CD14-positive monocyte (primary cell): ENCODE results near the gene TSHZ1. TPM values are rescaled to one million over a fixed set of nuclear protein-coding genes. Genes with fewer than 3 reads are reported as not detected.

ENCODE experiments used
- DNase-seq, 3 donors: peaks; one replicate each; pipeline ENCODE4 v3.0.0-alpha.2; 2011 to 2022
- H2AFZ ChIP-seq: 2 replicates; pipeline ENCODE4 v1.6.0; 2012; ENCODE audit warnings: mild to moderate bottlenecking, low read depth, low read length, inconsistent platforms; ENCODE audit not compliant: insufficient read depth, poor library complexity, severe bottlenecking
- H3K27ac ChIP-seq, 2 donors: 1 replicate in 1 of 2; 2 replicates in 1 of 2; pipeline ENCODE4 v1.5.1; 2012 to 2013; ENCODE audit warnings: low read length in 2 of 2, control low read depth in 1 of 2, inconsistent platforms in 1 of 2, low read depth in 1 of 2, mild to moderate bottlenecking in 1 of 2
- H3K27me3 ChIP-seq, 2 donors: one replicate each; pipeline versions ENCODE4 v1.6.0 to v1.6.1; 2011 to 2013; ENCODE audit warnings: low read length in 2 of 2; ENCODE audit not compliant: control insufficient read depth in 2 of 2, insufficient read depth in 2 of 2
- H3K36me3 ChIP-seq, 2 donors: replicated peaks in 1 of 2; 1 replicate in 1 of 2; 2 replicates in 1 of 2; pipeline versions ENCODE4 v1.5.1 to v1.6.1; 2012 to 2013; ENCODE audit warnings: low read length in 2 of 2, control low read depth in 1 of 2, inconsistent platforms in 1 of 2, mild to moderate bottlenecking in 1 of 2; ENCODE audit not compliant: insufficient read depth in 2 of 2, control insufficient read depth in 1 of 2
- H3K4me1 ChIP-seq, 2 donors: 1 replicate in 1 of 2; 2 replicates in 1 of 2; pipeline versions ENCODE4 v1.5.1 to v1.6.1; 2012 to 2013; ENCODE audit warnings: low read length in 2 of 2, control low read depth in 1 of 2, inconsistent platforms in 1 of 2, mild to moderate bottlenecking in 1 of 2, moderate library complexity in 1 of 2; ENCODE audit not compliant: insufficient read depth in 2 of 2, control insufficient read depth in 1 of 2
- H3K4me2 ChIP-seq: replicated peaks from 2 replicates; pipeline ENCODE3; 2012; ENCODE audit warnings: low read length, moderate library complexity, mild to moderate bottlenecking; ENCODE audit not compliant: poor library complexity, severe bottlenecking; ENCODE audit errors: extremely low read depth
- H3K4me3 ChIP-seq, 3 experiments: fragments of 200-600 bp in 1 of 3; sonication (generic) in 1 of 3; replicated peaks in 1 of 3; 1 replicate in 2 of 3; 2 replicates in 1 of 3; pipeline ENCODE4 v1.5.1; 2011 to 2013; ENCODE audit warnings: low read length in 3 of 3, mild to moderate bottlenecking in 3 of 3, control low read depth in 2 of 3, low read depth in 2 of 3, inconsistent platforms in 1 of 3, moderate library complexity in 1 of 3
- H3K79me2 ChIP-seq: 2 replicates; pipeline ENCODE4 v1.6.0; 2012; ENCODE audit warnings: mild to moderate bottlenecking, control low read depth, inconsistent platforms, low read length, moderate library complexity; ENCODE audit not compliant: insufficient read depth
- H3K9ac ChIP-seq: 2 replicates; pipeline ENCODE4 v1.6.0; 2017; ENCODE audit warnings: low read length, mild to moderate bottlenecking; ENCODE audit not compliant: insufficient read depth, poor library complexity, severe bottlenecking
- H3K9me3 ChIP-seq, 2 donors: replicated peaks in 1 of 2; 1 replicate in 1 of 2; 2 replicates in 1 of 2; pipeline versions ENCODE4 v1.5.1 to v1.6.1; 2012 to 2013; ENCODE audit warnings: low read length in 2 of 2, control low read depth in 1 of 2; ENCODE audit not compliant: control insufficient read depth in 1 of 2, insufficient read depth in 1 of 2
- H4K20me1 ChIP-seq: 2 replicates; pipeline ENCODE4 v1.6.0; 2012; ENCODE audit warnings: mild to moderate bottlenecking, low read length, control low read depth, moderate library complexity; ENCODE audit not compliant: insufficient read depth
- H3K27ac Mint-ChIP-seq, 7 donors: one replicate each; pipeline ENCODE4 v1.8.0; 2020; ENCODE audit warnings: mild to moderate bottlenecking in 7 of 7, mixed read lengths in 7 of 7, moderate library complexity in 6 of 7, inconsistent platforms in 2 of 7
- H3K27me3 Mint-ChIP-seq, 3 donors: one replicate each; pipeline ENCODE4 v1.8.0; 2021 to 2022; ENCODE audit warnings: low read depth in 3 of 3, mild to moderate bottlenecking in 3 of 3, mixed read lengths in 3 of 3, moderate library complexity in 3 of 3, inconsistent platforms in 1 of 3
- H3K36me3 Mint-ChIP-seq, 2 donors: one replicate each; pipeline ENCODE4 v1.8.0; 2020; ENCODE audit warnings: mixed read lengths in 2 of 2, inconsistent platforms in 1 of 2, mild to moderate bottlenecking in 1 of 2
- H3K4me1 Mint-ChIP-seq: one replicate; pipeline ENCODE4 v1.8.0; 2020; ENCODE audit warnings: mild to moderate bottlenecking, mixed read lengths
- H3K4me3 Mint-ChIP-seq, 2 donors: one replicate each; pipeline ENCODE4 v1.8.0; 2020; ENCODE audit warnings: mild to moderate bottlenecking in 2 of 2, mixed read lengths in 2 of 2, moderate library complexity in 1 of 2
- H3K9me3 Mint-ChIP-seq, 7 donors: one replicate each; pipeline ENCODE4 v1.8.0; 2020 to 2022; ENCODE audit warnings: mixed read lengths in 7 of 7, mild to moderate bottlenecking in 6 of 7, moderate library complexity in 6 of 7, inconsistent platforms in 2 of 7
- WGBS: methylation state at CpG from one replicate; pipeline ENCODE4 v1.1.5; 2013; ENCODE audit warnings: missing lambda C conversion rate; ENCODE audit not compliant: insufficient coverage; 5-methylcytosine and 5-hydroxymethylcytosine counted together
- intact Hi-C, 2 donors: fragments of 100-400 bp; cut with micrococcal nuclease; formaldehyde crosslinking; loops; one replicate each; pipeline versions ENCODE4 v1.15.0 to v1.15.1; 2023
- polyA plus RNA-seq, 3 donors: library from polyadenylated mRNA; depleted of rRNA in 1 of 3; unstranded in 2 of 3; stranded (reverse) in 1 of 3; fragments of 300-500 nt in 2 of 3; fragments of >200 nt in 1 of 3; fragmentation: Illumina TruSeq in 2 of 3; gene quantifications; 1 replicate in 2 of 3; 2 replicates in 1 of 3; pipeline ENCODE4 v1.2.3, GENCODE V29; 2012 to 2021
- TF ChIP-seq, protein P1 (sequence below): fragments of 200-600 bp; IDR thresholded peaks from one replicate; pipeline ENCODE4 v1.8.0; 2022; ENCODE audit warnings: antibody characterized with exemption, mild to moderate bottlenecking

Gene TSHZ1
- polyA plus RNA-seq, 3 donors: 0.76 to 3.3 (median 1.4) TPM

DNA sequence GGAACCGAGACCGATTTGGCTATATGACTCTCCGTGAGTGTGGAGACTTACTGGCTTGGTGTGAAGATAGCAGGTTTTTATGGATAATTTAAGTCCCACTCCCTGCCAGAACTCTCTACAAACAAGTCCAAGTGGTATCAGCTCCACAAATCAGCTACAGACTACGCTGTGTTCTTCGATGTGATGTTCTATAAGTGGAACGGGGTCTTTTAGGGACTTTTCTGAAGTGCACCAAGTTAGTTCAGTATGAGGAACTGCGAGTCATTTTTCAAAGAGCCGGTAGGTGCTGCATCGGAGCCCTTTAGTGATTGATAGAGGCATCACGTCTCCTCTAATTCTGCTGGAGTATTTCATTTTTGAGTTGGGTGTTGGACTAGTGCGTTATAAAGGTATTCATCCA is 107.1 kb downstream of the TSHZ1 start:
- H3K27me3 ChIP-seq: no peaks in the 10 kb centered on the region
- peaks cover 7% of the 10 kb centered on the region for H3K4me1 Mint-ChIP-seq
- H3K36me3 Mint-ChIP-seq: no peaks in the 10 kb centered on the region
- no peak for DNase-seq
- H3K79me2 ChIP-seq: no peaks in the 10 kb centered on the region
- H3K4me2 ChIP-seq: no peak overlapping the region
- H3K4me3 ChIP-seq: no peak overlapping the region
- intact Hi-C loops: no loop called here
- WGBS: 100% methylated on average over 4 of the region's 11 CpGs
- no peaks in the 10 kb centered on the region for H3K36me3 ChIP-seq
- no peaks in the 10 kb centered on the region for H4K20me1 ChIP-seq
- H3K27ac Mint-ChIP-seq: no peak overlapping the region
- H3K9me3 Mint-ChIP-seq: peaks cover 0 to 20% (median 6%) of the 10 kb centered on the region in 7 donors
- no peak overlapping the region for H3K4me3 Mint-ChIP-seq
- H3K4me1 ChIP-seq: peaks cover 0 to 5% of the 10 kb centered on the region in 2 donors
- no peak overlapping the region for H3K9ac ChIP-seq
- no peak overlapping the region for H3K27ac ChIP-seq
- peaks cover 0 to 4% (median 4%) of the 10 kb centered on the region in 3 donors for H3K27me3 Mint-ChIP-seq
- peaks cover 0 to 10% of the 10 kb centered on the region in 2 donors for H3K9me3 ChIP-seq
- TF ChIP-seq, protein P1, sequence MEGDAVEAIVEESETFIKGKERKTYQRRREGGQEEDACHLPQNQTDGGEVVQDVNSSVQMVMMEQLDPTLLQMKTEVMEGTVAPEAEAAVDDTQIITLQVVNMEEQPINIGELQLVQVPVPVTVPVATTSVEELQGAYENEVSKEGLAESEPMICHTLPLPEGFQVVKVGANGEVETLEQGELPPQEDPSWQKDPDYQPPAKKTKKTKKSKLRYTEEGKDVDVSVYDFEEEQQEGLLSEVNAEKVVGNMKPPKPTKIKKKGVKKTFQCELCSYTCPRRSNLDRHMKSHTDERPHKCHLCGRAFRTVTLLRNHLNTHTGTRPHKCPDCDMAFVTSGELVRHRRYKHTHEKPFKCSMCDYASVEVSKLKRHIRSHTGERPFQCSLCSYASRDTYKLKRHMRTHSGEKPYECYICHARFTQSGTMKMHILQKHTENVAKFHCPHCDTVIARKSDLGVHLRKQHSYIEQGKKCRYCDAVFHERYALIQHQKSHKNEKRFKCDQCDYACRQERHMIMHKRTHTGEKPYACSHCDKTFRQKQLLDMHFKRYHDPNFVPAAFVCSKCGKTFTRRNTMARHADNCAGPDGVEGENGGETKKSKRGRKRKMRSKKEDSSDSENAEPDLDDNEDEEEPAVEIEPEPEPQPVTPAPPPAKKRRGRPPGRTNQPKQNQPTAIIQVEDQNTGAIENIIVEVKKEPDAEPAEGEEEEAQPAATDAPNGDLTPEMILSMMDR: no peak
- no peak overlapping the region for H2AFZ ChIP-seq

DNA sequence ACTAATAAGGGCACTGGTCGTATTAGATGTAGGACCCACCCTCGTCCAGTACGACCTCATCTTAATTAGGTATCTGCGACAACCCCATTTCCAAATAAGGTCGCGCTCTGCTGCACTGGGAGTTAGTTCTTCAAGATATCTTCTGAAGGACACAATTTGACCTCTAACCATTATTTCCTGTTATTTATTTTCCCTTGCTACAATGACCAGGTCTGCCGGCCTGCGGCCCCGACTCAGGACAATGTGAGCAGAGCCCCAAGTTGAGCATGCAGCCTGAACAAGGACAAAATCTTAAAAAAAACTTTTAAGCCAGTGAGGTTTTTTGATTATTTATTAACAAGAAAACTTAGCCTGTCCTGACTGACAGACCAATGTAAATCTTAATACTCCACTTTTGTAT is 109.3 kb downstream of the TSHZ1 start:
- no peaks in the 10 kb centered on the region for H3K36me3 ChIP-seq
- no peaks in the 10 kb centered on the region for H4K20me1 ChIP-seq
- H3K79me2 ChIP-seq: no peaks in the 10 kb centered on the region
- no peaks in the 10 kb centered on the region for H3K27me3 ChIP-seq
- H3K27ac ChIP-seq: no peak overlapping the region
- peaks cover 0 to 18% (median 4%) of the 10 kb centered on the region in 7 donors for H3K9me3 Mint-ChIP-seq
- H3K9me3 ChIP-seq: peaks cover 0 to 10% of the 10 kb centered on the region in 2 donors
- H3K4me3 Mint-ChIP-seq: no peak overlapping the region
- TF ChIP-seq, protein P1: no peak
- H3K36me3 Mint-ChIP-seq: no peaks in the 10 kb centered on the region
- no peak overlapping the region for H3K9ac ChIP-seq
- intact Hi-C loops: no loop called here
- H3K27me3 Mint-ChIP-seq: peaks cover 3 to 4% (median 4%) of the 10 kb centered on the region in 3 donors
- no peak overlapping the region for H2AFZ ChIP-seq
- peaks cover 0 to 5% of the 10 kb centered on the region in 2 donors for H3K4me1 ChIP-seq
- H3K4me2 ChIP-seq: no peak overlapping the region
- WGBS: 97% methylated on average over 9 of the region's 9 CpGs
- H3K4me1 Mint-ChIP-seq: peaks cover 7% of the 10 kb centered on the region
- no peak overlapping the region for H3K4me3 ChIP-seq
- DNase-seq: no peak
- no peak overlapping the region for H3K27ac Mint-ChIP-seq
